Panc1 (cell line): ENCODE measurements around the gene WNT5B.

Experiments
- CTCF ChIP-seq: fragments of 450-650 bp; IDR thresholded peaks from 2 replicates; pipeline ENCODE4 v1.5.1; 2017; ENCODE audit warnings: mild to moderate bottlenecking
- POLR2AphosphoS5 ChIP-seq: IDR thresholded peaks from 2 replicates; pipeline ENCODE4 v1.6.1; 2012; ENCODE audit warnings: mild to moderate bottlenecking, low read depth, low read length, moderate library complexity
- REST ChIP-seq, 2 experiments: IDR thresholded peaks; 2 replicates each; pipeline ENCODE4 v1.6.1; 2011 to 2012; ENCODE audit warnings: low read depth in 2 of 2, control low read depth in 1 of 2, low read length in 1 of 2, mild to moderate bottlenecking in 1 of 2, moderate library complexity in 1 of 2; ENCODE audit not compliant: insufficient read depth in 1 of 2
- SIN3A ChIP-seq: IDR thresholded peaks from 2 replicates; pipeline ENCODE4 v1.6.1; 2012; ENCODE audit warnings: low read depth, mild to moderate bottlenecking, low read length, moderate library complexity, borderline replicate concordance; ENCODE audit not compliant: insufficient read depth
- TCF7L2 ChIP-seq: IDR thresholded peaks from 2 replicates; pipeline ENCODE4 v1.6.1; 2011; ENCODE audit warnings: mild to moderate bottlenecking, low read depth, low read length, inconsistent platforms

- TF ChIP-seq CTCF: no peak
- TF ChIP-seq POLR2AphosphoS5: no peak
- no peak for TF ChIP-seq SIN3A
- no peak for TF ChIP-seq REST (IDR thresholded peaks at IDR 0.05; ENCODE audit: insufficient read depth in 1 of 2, low read depth in 2 of 2, low read length in 1 of 2)
- no peak for TF ChIP-seq TCF7L2
These were observed 25.6 kb upstream of the WNT5B start for GRCh38 chr12:1603269-1603993.
